PC-9 (cell line): ENCODE results near the gene TENM4.

Experiments
- EZH2 ChIP-seq: fragments of 200-600 bp; sonication (generic); IDR thresholded peaks from 2 replicates; pipeline ENCODE4 v1.8.0; 2017; ENCODE audit warnings: antibody characterized with exemption, low read depth
- TF ChIP-seq, protein P1 (sequence below): fragments of 200-600 bp; sonication (generic); conservative IDR thresholded peaks from 2 replicates; pipeline ENCODE4 v1.6.1; 2017; ENCODE audit warnings: mixed run types, antibody characterized with exemption, mild to moderate bottlenecking, moderate library complexity

- TF ChIP-seq, protein P1, sequence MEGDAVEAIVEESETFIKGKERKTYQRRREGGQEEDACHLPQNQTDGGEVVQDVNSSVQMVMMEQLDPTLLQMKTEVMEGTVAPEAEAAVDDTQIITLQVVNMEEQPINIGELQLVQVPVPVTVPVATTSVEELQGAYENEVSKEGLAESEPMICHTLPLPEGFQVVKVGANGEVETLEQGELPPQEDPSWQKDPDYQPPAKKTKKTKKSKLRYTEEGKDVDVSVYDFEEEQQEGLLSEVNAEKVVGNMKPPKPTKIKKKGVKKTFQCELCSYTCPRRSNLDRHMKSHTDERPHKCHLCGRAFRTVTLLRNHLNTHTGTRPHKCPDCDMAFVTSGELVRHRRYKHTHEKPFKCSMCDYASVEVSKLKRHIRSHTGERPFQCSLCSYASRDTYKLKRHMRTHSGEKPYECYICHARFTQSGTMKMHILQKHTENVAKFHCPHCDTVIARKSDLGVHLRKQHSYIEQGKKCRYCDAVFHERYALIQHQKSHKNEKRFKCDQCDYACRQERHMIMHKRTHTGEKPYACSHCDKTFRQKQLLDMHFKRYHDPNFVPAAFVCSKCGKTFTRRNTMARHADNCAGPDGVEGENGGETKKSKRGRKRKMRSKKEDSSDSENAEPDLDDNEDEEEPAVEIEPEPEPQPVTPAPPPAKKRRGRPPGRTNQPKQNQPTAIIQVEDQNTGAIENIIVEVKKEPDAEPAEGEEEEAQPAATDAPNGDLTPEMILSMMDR = no peak
- no peak for TF ChIP-seq EZH2
These were observed 634.4 kb downstream of the TENM4 start for GRCh38 chr11:78806214-78807004.
